ENCODE measurements around the gene KRT7. TPM values are rescaled to one million over a fixed set of nuclear protein-coding genes. Genes with fewer than 3 reads are reported as not detected.

The KRT7 gene
- polyA plus RNA-seq, 1 experiment = 659 TPM

- H3K36me3 ChIP-seq (ENCODE audit: control insufficient read depth, insufficient read depth, low read length) = no peaks in the 10 kb centered on the region
- ChIA-PET CTCF (interaction anchor here (2.9 kb wide), 1 partner anchor 33 kb away, joined by 16 read pairs; no protein-coding TSS in a partner anchor), POLR2A (no interaction called here)
- no peak for TF ChIP-seq CTCF (IDR thresholded peaks at IDR 0.05; ENCODE audit: insufficient read depth, low read depth, low read length)
- no peak for DNase-seq (ENCODE audit: low read depth)
- no peak overlapping the region for H3K4me3 ChIP-seq (ENCODE audit: low read depth, low read length)
- peaks cover 1% of the 10 kb centered on the region; the same call in 1 of the 2 replicates for H3K27me3 ChIP-seq (ENCODE audit: control insufficient read depth, insufficient read depth, low read length)
These were observed 60.9 kb downstream of the KRT7 start for GRCh38 chr12:52293926-52294325.

GRCh38 chr12:52294803-52295202 is 61.8 kb downstream of the KRT7 start:
- Histone ChIP-seq H3K4me3 (ENCODE audit: low read depth, low read length) (no peak overlapping the region), H3K36me3 (ENCODE audit: control insufficient read depth, insufficient read depth, low read length) (no peaks in the 10 kb centered on the region), H3K27me3 (ENCODE audit: control insufficient read depth, insufficient read depth, low read length) (peaks cover 1% of the 10 kb centered on the region; the same call in 1 of the 2 replicates)
- ChIA-PET CTCF (interaction anchor here (0.8 to 2.9 kb wide), 8 partner anchors 10 to 590 kb away, joined by 3 to 16 read pairs (median 4); no protein-coding TSS in a partner anchor), POLR2A (no interaction called here)
- DNase-seq (ENCODE audit: low read depth) = no peak
- TF ChIP-seq CTCF (IDR thresholded peaks at IDR 0.05; ENCODE audit: insufficient read depth, low read depth, low read length) = no peak

- POLR2A ChIA-PET = no interaction called here
- no peaks in the 10 kb centered on the region for H3K36me3 ChIP-seq (ENCODE audit: control insufficient read depth, insufficient read depth, low read length)
- no peak for DNase-seq (ENCODE audit: low read depth)
These were observed 62.6 kb downstream of the KRT7 start for GRCh38 chr12:52295663-52296062.

GRCh38 chr12:52296572-52297215 is 63.7 kb downstream of the KRT7 start:
- no peak for DNase-seq (ENCODE audit: low read depth)
- no peaks in the 10 kb centered on the region for H3K36me3 ChIP-seq (ENCODE audit: control insufficient read depth, insufficient read depth, low read length)
- H3K4me3 ChIP-seq (ENCODE audit: low read depth, low read length) = no peak overlapping the region
- ChIA-PET POLR2A (no interaction called here), CTCF (interaction anchor here (1.3 to 2.2 kb wide), 2 partner anchors 12 to 18 kb away, joined by 3 to 7 read pairs; no protein-coding TSS in a partner anchor)
- TF ChIP-seq CTCF (IDR thresholded peaks at IDR 0.05; ENCODE audit: insufficient read depth, low read depth, low read length) = no peak
- peaks cover 1% of the 10 kb centered on the region; the same call in 1 of the 2 replicates for H3K27me3 ChIP-seq (ENCODE audit: control insufficient read depth, insufficient read depth, low read length)

More at GRCh38 chr12:52295663-52296062, 62.6 kb downstream of the KRT7 start:
- Histone ChIP-seq H3K27me3 (ENCODE audit: control insufficient read depth, insufficient read depth, low read length) (peaks cover 1% of the 10 kb centered on the region; the same call in 1 of the 2 replicates), H3K4me3 (ENCODE audit: low read depth, low read length) (no peak overlapping the region)
- TF ChIP-seq CTCF (IDR thresholded peaks at IDR 0.05; ENCODE audit: insufficient read depth, low read depth, low read length) = no peak
- CTCF ChIA-PET = interaction anchor here (0.5 to 2.9 kb wide), 10 partner anchors 9 to 589 kb away, joined by 3 to 16 read pairs (median 4); no protein-coding TSS in a partner anchor

Other genes starting within 250 kb of the KRT7 start
- 0.96 and 1.3 TPM in 2 replicates for gene TAMALIN, start 226.3 kb upstream of the KRT7 start, polyA plus RNA-seq (2011; rRNA removed)
- gene NR4A1, start 181.8 kb upstream of the KRT7 start, polyA plus RNA-seq (2011; rRNA removed) = 9.8 and 18.6 TPM in 2 replicates
- 115 and 163 TPM in 2 replicates for gene ATG101, start 163.3 kb upstream of the KRT7 start, polyA plus RNA-seq (2011; rRNA removed)
- gene SMIM41, start 153.5 kb upstream of the KRT7 start, polyA plus RNA-seq (2011; rRNA removed) = 0.05 TPM in 1 of 2 replicates, not detected in the other
- gene KRT80, start 41.2 kb upstream of the KRT7 start, polyA plus RNA-seq (2011; rRNA removed) = 4.2 and 5.9 TPM in 2 replicates
- gene KRT86, start 41.4 kb downstream of the KRT7 start, polyA plus RNA-seq (2011; rRNA removed) = 1.5 and 2.5 TPM in 2 replicates
- gene KRT81, start 58.3 kb downstream of the KRT7 start, polyA plus RNA-seq (2011; rRNA removed) = 15.7 and 24.7 TPM in 2 replicates
- 0.07 and 0.10 TPM in 2 replicates for gene KRT83, start 88.2 kb downstream of the KRT7 start, polyA plus RNA-seq (2011; rRNA removed)
- not detected in 2 replicates for gene KRT85, start 134.2 kb downstream of the KRT7 start, polyA plus RNA-seq (2011; rRNA removed)
- not detected in 2 replicates for gene KRT84, start 152.4 kb downstream of the KRT7 start, polyA plus RNA-seq (2011; rRNA removed)
- not detected in 2 replicates for gene KRT82, start 173.1 kb downstream of the KRT7 start, polyA plus RNA-seq (2011; rRNA removed)
- not detected in 2 replicates for gene KRT75, start 201.1 kb downstream of the KRT7 start, polyA plus RNA-seq (2011; rRNA removed)
- gene KRT6B, start 218.9 kb downstream of the KRT7 start, polyA plus RNA-seq (2011; rRNA removed) = not detected in 2 replicates
- gene KRT6C, start 240.6 kb downstream of the KRT7 start, polyA plus RNA-seq (2011; rRNA removed) = not detected in 2 replicates

Data from BJ (cell line).